ENCODE data around the gene TMEM200A. TPM values are rescaled to one million over a fixed set of nuclear protein-coding genes. Genes with fewer than 3 reads are reported as not detected.

Gene TMEM200A
- polyA plus RNA-seq, 1 donor, result 49.8 TPM

DNA sequence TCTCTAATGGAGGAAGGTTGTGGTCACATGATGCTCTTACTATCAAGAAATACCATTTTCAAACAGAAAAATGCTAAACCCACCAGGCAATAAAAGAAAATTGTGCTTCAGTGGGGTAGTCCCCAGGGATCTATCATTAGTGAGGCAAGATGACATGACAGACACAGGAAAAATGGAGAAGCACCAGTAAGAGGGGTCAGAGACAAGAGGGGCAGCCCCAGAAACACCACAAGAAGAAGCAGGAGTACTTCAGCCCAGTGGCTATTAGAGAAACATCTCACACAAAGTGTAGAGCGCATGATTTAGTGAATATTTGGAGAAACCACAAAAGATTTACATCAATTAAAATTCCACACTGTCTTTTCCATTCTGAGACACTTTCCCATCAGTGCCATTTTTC, 10.2 kb upstream of the TMEM200A start:
- Histone ChIP-seq H3K4me3 (ENCODE audit: low read length) (no peak overlapping the region), H3K27me3 (ENCODE audit: control insufficient read depth, insufficient read depth, low read length) (no peaks in the 10 kb centered on the region), H3K9me3 (ENCODE audit: control insufficient read depth, low read depth, low read length) (no peaks in the 10 kb centered on the region), H3K4me1 (ENCODE audit: control insufficient read depth, insufficient read depth, low read length) (no peaks in the 10 kb centered on the region), H3K27ac (ENCODE audit: low read length) (no peak overlapping the region), H3K36me3 (ENCODE audit: control insufficient read depth, insufficient read depth, low read length) (no peaks in the 10 kb centered on the region)
- no CpG with 5 or more reads among the region's 1 CpG for WGBS (ENCODE audit: insufficient coverage, low lambda C conversion rate)
- no peak for DNase-seq

DNA sequence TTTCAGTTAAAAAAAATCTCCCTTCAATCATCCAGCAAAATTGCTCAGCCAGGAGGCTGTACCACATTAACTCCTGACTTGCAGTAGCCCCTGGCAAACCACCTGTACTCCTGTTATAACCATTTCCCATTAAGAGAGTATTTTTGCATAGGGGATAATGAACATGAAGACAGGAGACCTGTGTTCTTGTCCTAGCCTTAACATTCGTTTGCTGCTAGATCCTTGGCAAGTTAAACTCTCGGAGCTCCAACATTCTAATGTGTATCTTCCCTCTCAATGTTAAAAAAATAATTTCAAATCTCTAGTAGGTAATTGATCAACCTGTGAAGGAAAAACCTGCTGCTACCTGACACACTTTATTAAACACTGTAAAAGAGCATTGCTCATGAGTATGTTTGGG, 8.4 kb upstream of the TMEM200A start:
- H3K27ac ChIP-seq (ENCODE audit: low read length), result no peak overlapping the region
- no peak for DNase-seq
- no peaks in the 10 kb centered on the region for H3K4me1 ChIP-seq (ENCODE audit: control insufficient read depth, insufficient read depth, low read length)
- H3K36me3 ChIP-seq (ENCODE audit: control insufficient read depth, insufficient read depth, low read length), result no peaks in the 10 kb centered on the region
- WGBS (ENCODE audit: insufficient coverage, low lambda C conversion rate), result 75% methylated on average over 2 of the region's 2 CpGs
- no peak overlapping the region for H3K4me3 ChIP-seq (ENCODE audit: low read length)
- no peaks in the 10 kb centered on the region for H3K9me3 ChIP-seq (ENCODE audit: control insufficient read depth, low read depth, low read length)
- no peaks in the 10 kb centered on the region for H3K27me3 ChIP-seq (ENCODE audit: control insufficient read depth, insufficient read depth, low read length)

DNA sequence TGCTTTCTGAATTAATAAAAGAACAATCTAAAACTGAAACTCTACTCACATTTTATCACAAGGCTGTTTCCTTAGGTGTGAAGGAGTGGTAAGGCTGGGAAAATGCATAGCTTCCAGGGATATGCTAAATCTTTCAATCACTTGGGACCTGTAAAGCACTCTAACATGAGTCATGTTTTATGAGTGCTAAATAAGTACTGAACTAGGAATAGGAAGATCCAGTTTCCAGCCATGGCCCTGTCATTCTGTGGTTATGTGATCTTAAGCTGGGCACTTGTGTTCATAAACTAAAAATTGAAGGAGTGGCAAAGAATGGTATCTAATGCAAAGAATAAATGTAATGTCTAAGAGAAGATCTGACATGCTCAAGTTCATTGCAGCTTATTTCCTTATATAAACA, 6.1 kb upstream of the TMEM200A start:
- H3K9me3 ChIP-seq (ENCODE audit: control insufficient read depth, low read depth, low read length), result no peaks in the 10 kb centered on the region
- H3K4me3 ChIP-seq (ENCODE audit: low read length), result no peak overlapping the region
- no peak overlapping the region for H3K27ac ChIP-seq (ENCODE audit: low read length)
- H3K36me3 ChIP-seq (ENCODE audit: control insufficient read depth, insufficient read depth, low read length), result no peaks in the 10 kb centered on the region
- H3K27me3 ChIP-seq (ENCODE audit: control insufficient read depth, insufficient read depth, low read length), result no peaks in the 10 kb centered on the region
- peaks cover 1% of the 10 kb centered on the region for H3K4me1 ChIP-seq (ENCODE audit: control insufficient read depth, insufficient read depth, low read length)
- peak in 1 of 2 donors; percentile 14 for DNase-seq

DNA sequence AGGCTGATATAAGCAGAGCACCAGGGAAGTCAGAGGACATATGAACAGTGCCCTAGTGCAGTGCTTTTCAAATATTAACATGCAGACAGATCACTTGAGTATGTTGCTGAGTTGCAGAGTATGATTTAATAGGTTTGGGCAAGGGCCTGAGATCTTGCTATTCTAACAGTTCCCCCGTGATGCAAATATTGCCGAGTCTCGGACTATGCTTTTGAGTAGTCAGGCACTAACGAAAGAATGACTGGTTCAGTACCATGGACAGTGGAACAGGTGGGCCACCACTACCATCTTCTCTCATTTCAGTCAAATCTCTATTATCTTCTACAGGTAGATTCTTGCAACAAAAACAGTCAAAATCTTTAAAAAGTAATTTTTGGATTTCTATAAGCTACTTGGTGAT, 3.7 kb upstream of the TMEM200A start:
- DNase-seq, result peak in 1 of 2 donors; percentile 41
- Histone ChIP-seq H3K9me3 (ENCODE audit: control insufficient read depth, low read depth, low read length) (no peaks in the 10 kb centered on the region), H3K27ac (ENCODE audit: low read length) (no peak overlapping the region), H3K4me3 (ENCODE audit: low read length) (no peak overlapping the region), H3K4me1 (ENCODE audit: control insufficient read depth, insufficient read depth, low read length) (peaks cover 6% of the 10 kb centered on the region), H3K27me3 (ENCODE audit: control insufficient read depth, insufficient read depth, low read length) (no peaks in the 10 kb centered on the region), H3K36me3 (ENCODE audit: control insufficient read depth, insufficient read depth, low read length) (no peaks in the 10 kb centered on the region)
- WGBS (ENCODE audit: insufficient coverage, low lambda C conversion rate), result no CpG with 5 or more reads among the region's 4 CpGs

DNA sequence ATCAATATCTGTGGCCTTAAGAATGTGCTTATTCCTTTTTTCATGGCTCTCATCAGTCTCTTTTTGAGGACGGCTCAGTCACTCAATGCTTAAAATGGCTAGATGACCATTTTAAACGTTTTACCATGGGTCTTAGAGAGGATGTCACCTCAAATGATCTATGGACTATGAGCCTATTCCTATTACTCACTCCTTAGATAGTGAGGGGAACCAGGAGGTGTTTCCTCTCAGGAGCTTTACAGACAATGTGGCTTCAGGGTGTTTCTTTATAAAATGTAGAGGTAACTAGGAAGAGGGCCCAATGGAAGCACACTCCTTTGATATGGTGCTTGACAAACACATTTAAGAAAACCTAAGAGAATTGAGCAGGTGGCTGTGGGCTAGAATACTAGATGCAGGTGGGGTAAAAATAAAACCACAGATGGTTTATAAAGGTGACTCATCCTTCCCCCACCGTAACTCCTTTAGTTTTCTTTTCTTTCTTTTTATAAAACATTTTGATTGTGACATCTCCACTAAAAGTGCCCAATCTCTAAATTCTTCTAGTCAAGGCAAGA, 1.5 kb upstream of the TMEM200A start:
- no CpG with 5 or more reads among the region's 3 CpGs for WGBS (ENCODE audit: insufficient coverage, low lambda C conversion rate)
- peak in 1 of 2 donors; percentile 79 for DNase-seq
- Histone ChIP-seq H3K36me3 (ENCODE audit: control insufficient read depth, insufficient read depth, low read length) (no peaks in the 10 kb centered on the region), H3K27me3 (ENCODE audit: control insufficient read depth, insufficient read depth, low read length) (no peaks in the 10 kb centered on the region), H3K9me3 (ENCODE audit: control insufficient read depth, low read depth, low read length) (no peaks in the 10 kb centered on the region), H3K4me1 (ENCODE audit: control insufficient read depth, insufficient read depth, low read length) (peaks cover 15% of the 10 kb centered on the region), H3K4me3 (ENCODE audit: low read length) (peak overlapping the region; percentile 84), H3K27ac (ENCODE audit: low read length) (peak overlapping the region; percentile 81)

DNA sequence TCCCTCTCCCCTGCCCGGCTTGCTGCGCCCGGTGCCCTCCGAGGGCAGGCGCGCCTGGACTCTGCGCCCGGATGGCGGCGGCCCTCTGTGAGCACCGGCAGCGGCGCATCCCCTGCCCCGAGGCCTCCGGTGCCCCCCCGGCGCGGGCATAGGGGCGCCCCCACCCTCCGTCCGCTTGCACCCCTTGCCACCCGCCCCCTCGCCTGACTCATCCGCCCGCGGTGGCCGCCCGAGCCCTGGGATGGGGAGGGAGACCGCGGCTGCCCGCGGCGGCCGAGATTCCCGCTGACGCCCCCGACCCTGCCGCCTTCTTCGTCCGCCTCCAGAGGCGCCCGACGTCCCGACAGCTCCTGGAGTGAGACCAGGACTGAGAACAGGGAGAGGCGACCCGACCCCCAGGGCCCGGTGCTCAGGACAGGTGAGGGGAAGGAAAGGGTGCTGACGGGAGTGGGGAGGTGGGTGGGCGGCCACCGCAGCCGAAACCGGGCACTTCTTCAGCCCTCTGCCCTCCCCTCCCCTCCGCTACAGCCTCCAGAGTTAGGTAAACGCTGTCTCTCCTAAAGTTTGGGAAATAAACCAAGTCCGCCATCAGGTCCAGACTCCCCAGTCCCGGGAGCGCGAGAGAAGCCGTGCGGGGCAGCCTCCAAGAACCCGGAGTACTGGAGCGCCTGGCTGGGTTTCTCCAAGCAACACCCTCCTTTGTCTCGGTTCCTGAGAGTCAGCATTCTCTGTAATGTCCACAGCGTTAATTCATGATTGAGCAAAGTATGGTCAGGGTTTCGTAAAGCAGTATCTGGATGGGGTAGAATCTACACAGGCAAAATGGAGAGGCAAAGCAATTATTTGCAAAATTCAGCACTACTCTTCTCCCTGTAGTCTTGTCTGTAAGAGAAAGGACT, 539 bp downstream of the TMEM200A start:
- Histone ChIP-seq H3K4me1 (ENCODE audit: control insufficient read depth, insufficient read depth, low read length) (peaks cover 32% of the 10 kb centered on the region), H3K27me3 (ENCODE audit: control insufficient read depth, insufficient read depth, low read length) (no peaks in the 10 kb centered on the region), H3K36me3 (ENCODE audit: control insufficient read depth, insufficient read depth, low read length) (no peaks in the 10 kb centered on the region), H3K9me3 (ENCODE audit: control insufficient read depth, low read depth, low read length) (no peaks in the 10 kb centered on the region), H3K27ac (ENCODE audit: low read length) (peak overlapping the region; percentile 83), H3K4me3 (ENCODE audit: low read length) (peak overlapping the region; percentile 84)
- no CpG with 5 or more reads among the region's 65 CpGs for WGBS (ENCODE audit: insufficient coverage, low lambda C conversion rate)
- DNase-seq, result peak in 1 of 2 donors; percentile 71

DNA sequence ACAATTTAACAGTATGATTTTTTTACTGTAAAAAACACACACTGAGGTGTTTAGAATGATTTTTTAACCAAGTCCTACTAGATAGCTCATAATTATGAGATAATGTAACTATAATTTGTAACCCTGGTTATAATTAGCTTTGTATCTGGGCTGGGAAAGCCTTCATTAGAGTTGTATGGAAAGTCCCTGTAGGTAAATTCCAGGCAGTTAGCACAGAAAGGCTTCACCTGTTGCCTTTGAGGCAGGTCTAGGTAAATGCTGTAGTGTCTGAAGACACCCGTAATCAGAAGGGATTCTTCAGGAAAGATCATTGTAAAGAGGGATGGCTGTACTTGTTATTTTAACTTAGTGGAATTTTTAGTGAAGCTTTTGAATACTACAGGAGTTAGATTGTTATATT, 1.9 kb downstream of the TMEM200A start:
- no peaks in the 10 kb centered on the region for H3K9me3 ChIP-seq (ENCODE audit: control insufficient read depth, low read depth, low read length)
- no peaks in the 10 kb centered on the region for H3K27me3 ChIP-seq (ENCODE audit: control insufficient read depth, insufficient read depth, low read length)
- peak in 1 of 2 donors; percentile 49 for DNase-seq
- H3K27ac ChIP-seq (ENCODE audit: low read length), result peak overlapping the region; percentile 83
- no CpG with 5 or more reads among the region's 1 CpG for WGBS (ENCODE audit: insufficient coverage, low lambda C conversion rate)
- peak overlapping the region; percentile 80 for H3K4me3 ChIP-seq (ENCODE audit: low read length)
- peaks cover 34% of the 10 kb centered on the region for H3K4me1 ChIP-seq (ENCODE audit: control insufficient read depth, insufficient read depth, low read length)
- no peaks in the 10 kb centered on the region for H3K36me3 ChIP-seq (ENCODE audit: control insufficient read depth, insufficient read depth, low read length)

DNA sequence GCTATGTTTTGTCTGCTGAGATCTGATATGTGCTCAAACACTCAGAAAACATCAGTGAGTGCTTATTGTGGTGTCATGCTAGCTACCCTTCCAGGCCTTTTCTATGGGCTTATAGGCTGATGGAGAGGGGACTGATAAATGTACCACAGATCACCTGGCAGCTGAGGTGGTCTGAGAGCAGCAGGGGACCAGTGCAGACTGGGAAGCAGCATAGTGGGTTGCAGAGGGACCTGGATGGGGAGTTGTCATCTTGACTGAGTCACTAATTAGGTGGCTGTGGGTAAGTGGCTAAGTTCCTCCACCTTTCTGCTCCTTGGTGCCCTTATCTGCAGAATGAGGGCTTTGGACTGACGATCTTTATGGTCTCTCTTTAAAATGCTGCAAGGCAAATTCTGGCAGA, 2.8 kb downstream of the TMEM200A start:
- no peaks in the 10 kb centered on the region for H3K27me3 ChIP-seq (ENCODE audit: control insufficient read depth, insufficient read depth, low read length)
- peak overlapping the region; percentile 80 for H3K4me3 ChIP-seq (ENCODE audit: low read length)
- H3K36me3 ChIP-seq (ENCODE audit: control insufficient read depth, insufficient read depth, low read length), result no peaks in the 10 kb centered on the region
- peak in 1 of 2 donors; percentile 66 for DNase-seq
- peak overlapping the region; percentile 83 for H3K27ac ChIP-seq (ENCODE audit: low read length)
- H3K9me3 ChIP-seq (ENCODE audit: control insufficient read depth, low read depth, low read length), result no peaks in the 10 kb centered on the region
- WGBS (ENCODE audit: insufficient coverage, low lambda C conversion rate), result no CpG with 5 or more reads among the region's 1 CpG
- peaks cover 34% of the 10 kb centered on the region for H3K4me1 ChIP-seq (ENCODE audit: control insufficient read depth, insufficient read depth, low read length)

DNA sequence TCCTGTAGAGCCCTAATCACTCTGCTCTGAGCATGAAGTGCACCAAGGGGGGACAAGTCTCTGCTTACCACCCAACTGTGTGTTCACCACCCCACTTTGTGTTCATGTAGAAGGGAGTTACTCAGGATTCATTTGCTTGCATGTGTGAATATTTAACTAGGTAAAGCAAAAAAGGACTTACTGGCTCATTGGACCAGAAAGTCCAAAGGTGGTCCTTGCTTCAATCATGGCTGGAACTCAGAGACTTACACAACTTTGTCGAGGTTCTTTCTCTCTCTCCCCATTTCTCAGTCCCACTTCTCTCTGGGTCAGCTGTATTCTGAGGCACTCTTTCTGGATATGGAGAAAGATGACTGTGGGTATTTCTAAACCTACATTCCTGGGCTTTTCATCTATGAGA, 4.0 kb downstream of the TMEM200A start:
- no peak overlapping the region for H3K4me3 ChIP-seq (ENCODE audit: low read length)
- peaks cover 40% of the 10 kb centered on the region for H3K4me1 ChIP-seq (ENCODE audit: control insufficient read depth, insufficient read depth, low read length)
- no peaks in the 10 kb centered on the region for H3K9me3 ChIP-seq (ENCODE audit: control insufficient read depth, low read depth, low read length)
- no CpG with 5 or more reads among the region's 1 CpG for WGBS (ENCODE audit: insufficient coverage, low lambda C conversion rate)
- peak; percentile 61 to 86 for DNase-seq
- no peaks in the 10 kb centered on the region for H3K27me3 ChIP-seq (ENCODE audit: control insufficient read depth, insufficient read depth, low read length)
- H3K36me3 ChIP-seq (ENCODE audit: control insufficient read depth, insufficient read depth, low read length), result no peaks in the 10 kb centered on the region
- peak overlapping the region; percentile 83 for H3K27ac ChIP-seq (ENCODE audit: low read length)

DNA sequence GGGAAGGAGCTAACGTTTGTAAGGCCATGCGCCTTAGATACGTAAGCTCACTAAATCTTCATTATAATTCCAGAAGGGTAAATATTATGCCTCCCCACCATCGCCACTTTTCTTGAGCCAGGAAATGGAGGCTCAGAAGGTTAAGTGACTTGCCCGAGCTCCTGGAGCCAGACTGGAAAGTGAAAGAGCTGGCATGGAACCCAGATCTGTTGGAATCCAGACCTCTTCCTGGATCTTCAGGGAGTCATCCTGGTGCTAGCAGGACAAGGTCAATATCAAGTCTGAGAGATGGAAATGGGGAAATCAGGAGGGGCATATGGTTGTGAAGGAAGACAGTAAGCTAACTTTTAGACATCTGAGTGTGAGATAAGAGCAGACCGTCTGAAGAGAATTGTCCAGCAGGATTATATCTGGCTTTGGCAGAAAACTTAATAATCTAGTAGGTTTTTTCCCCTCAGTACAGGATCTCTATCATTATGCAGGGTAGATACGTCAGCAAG, 6.2 kb downstream of the TMEM200A start:
- no peaks in the 10 kb centered on the region for H3K36me3 ChIP-seq (ENCODE audit: control insufficient read depth, insufficient read depth, low read length)
- H3K27ac ChIP-seq (ENCODE audit: low read length), result no peak overlapping the region
- no CpG with 5 or more reads among the region's 7 CpGs for WGBS (ENCODE audit: insufficient coverage, low lambda C conversion rate)
- H3K4me3 ChIP-seq (ENCODE audit: low read length), result no peak overlapping the region
- peaks cover 48% of the 10 kb centered on the region for H3K4me1 ChIP-seq (ENCODE audit: control insufficient read depth, insufficient read depth, low read length)
- no peaks in the 10 kb centered on the region for H3K27me3 ChIP-seq (ENCODE audit: control insufficient read depth, insufficient read depth, low read length)
- H3K9me3 ChIP-seq (ENCODE audit: control insufficient read depth, low read depth, low read length), result no peaks in the 10 kb centered on the region
- peak in 1 of 2 donors; percentile 21 for DNase-seq
